GM12878 (cell line): ENCODE results near the gene DNAJC15. TPM values are rescaled to one million over a fixed set of nuclear protein-coding genes. Genes with fewer than 3 reads are reported as not detected.
A peak's percentile ranks its signal among the peaks of the same experiment; 100 is the strongest.

Experiments
- ATAC-seq: fragments of 200-7000 bp; cut with Tn5 transposase; 3 replicates; pipeline ENCODE4 v1.9.1; 2020; ENCODE audit warnings: mild to moderate bottlenecking, moderate library complexity
- BruUV-seq: library from RNA; stranded (reverse); fragments of 400-500 nt; replicated peaks from 2 replicates; lab custom pipeline; 2021; lab: Mats Ljungman, UMichigan
- CTCF ChIA-PET: fragments of 300-600 bp; sonication (Branson Sonifier 250); formaldehyde crosslinking; extraction: SDS; loops from one replicate; lab custom pipeline; 2021; ENCODE audit warnings: inconsistent platforms; lab: Yijun Ruan, JAX
- POLR2A ChIA-PET: fragments of 350-600 bp; formaldehyde crosslinking; extraction: SDS; loops from one replicate; lab custom pipeline; 2021; ENCODE audit warnings: inconsistent platforms; lab: Charles Lee
- RAD21 ChIA-PET: fragments of 300-600 bp; sonication (Branson Sonifier 250); formaldehyde crosslinking; loops from one replicate; lab custom pipeline; 2023; ENCODE audit warnings: antibody characterized with exemption; ENCODE audit not compliant: unreplicated experiment; lab: Charles Lee
- SMC1A ChIA-PET: fragments of 300-600 bp; sonication (Branson Sonifier 250); formaldehyde crosslinking; loops from one replicate; lab custom pipeline; 2023; ENCODE audit not compliant: unreplicated experiment, uncharacterized antibody; lab: Charles Lee
- DNase-seq: peaks from one replicate; pipeline ENCODE4 v3.0.0-alpha.2; 2011; ENCODE audit warnings: low read depth, low spot score
- FAIRE-seq: peaks from 3 replicates; lab custom pipeline; 2011; peaks lifted over from hg19 to GRCh38; lab: Jason Lieb, UNC
- H2AFZ ChIP-seq: 2 replicates; pipeline ENCODE4 v1.6.0; 2011; ENCODE audit warnings: low read depth, low read length, control low read depth; ENCODE audit not compliant: control insufficient read depth
- H3K27ac ChIP-seq: 2 replicates; pipeline ENCODE4 v1.5.1; 2011; ENCODE audit warnings: control low read depth; ENCODE audit not compliant: control insufficient read depth, insufficient read depth
- H3K27me3 ChIP-seq, 2 experiments: replicated peaks in 1 of 2; 2 replicates each; pipeline versions ENCODE4 v1.6.0 to v1.6.1; 2011; ENCODE audit warnings: low read length in 1 of 2; ENCODE audit not compliant: control insufficient read depth in 2 of 2, insufficient read depth in 2 of 2
- H3K36me3 ChIP-seq, 2 experiments: 2 replicates each; pipeline ENCODE4 v1.5.1; 2011; ENCODE audit warnings: low read length in 1 of 2; ENCODE audit not compliant: control insufficient read depth in 2 of 2, insufficient read depth in 2 of 2
- H3K4me1 ChIP-seq: 2 replicates; pipeline ENCODE4 v1.6.1; 2011; ENCODE audit warnings: mild to moderate bottlenecking, low read length, moderate library complexity, mixed read lengths; ENCODE audit not compliant: control insufficient read depth, insufficient read depth
- H3K4me2 ChIP-seq: 2 replicates; pipeline ENCODE4 v1.6.0; 2011; ENCODE audit warnings: control low read depth; ENCODE audit not compliant: control insufficient read depth, insufficient read depth
- H3K4me3 ChIP-seq: fragments of 200-600 bp; sonication (generic); 2 replicates; pipeline ENCODE4 v1.5.1; 2016
- H3K79me2 ChIP-seq: 2 replicates; pipeline ENCODE4 v1.6.0; 2011; ENCODE audit warnings: low read length; ENCODE audit not compliant: control insufficient read depth, insufficient read depth
- H3K9ac ChIP-seq: 2 replicates; pipeline ENCODE4 v1.8.0; 2011; ENCODE audit warnings: low read length, control low read depth, mixed read lengths; ENCODE audit not compliant: control insufficient read depth, insufficient read depth
- H3K9me3 ChIP-seq: replicated peaks from 3 replicates; pipeline ENCODE4 v1.5.1; 2011; ENCODE audit warnings: mild to moderate bottlenecking, low read length; ENCODE audit not compliant: control insufficient read depth, insufficient read depth
- H4K20me1 ChIP-seq: 2 replicates; pipeline ENCODE4 v1.6.0; 2011; ENCODE audit not compliant: control insufficient read depth, insufficient read depth
- EGR1 ChIP-seq, 2 experiments: IDR thresholded peaks; 1 replicate in 1 of 2; 2 replicates in 1 of 2; pipeline ENCODE4 v1.6.1; 2011 to 2012; ENCODE audit warnings: low read depth in 2 of 2, low read length in 2 of 2, borderline replicate concordance in 1 of 2, mild to moderate bottlenecking in 1 of 2, moderate library complexity in 1 of 2
- FOXK2 ChIP-seq: fragments of 450-650 bp; IDR thresholded peaks from 2 replicates; pipeline ENCODE4 v1.6.1; 2017; ENCODE audit warnings: mild to moderate bottlenecking, moderate library complexity
- POU2F2 ChIP-seq: IDR thresholded peaks from 3 replicates; pipeline ENCODE4 v1.6.1; 2011; ENCODE audit warnings: low read depth, mild to moderate bottlenecking, low read length, borderline replicate concordance
- WGBS: methylation state at CpG from one replicate; pipeline ENCODE4 v1.1.6; 2016; ENCODE audit warnings: low lambda C conversion rate; ENCODE audit not compliant: insufficient replicate concordance, insufficient coverage; ENCODE audit errors: missing lambda C conversion rate; 5-methylcytosine and 5-hydroxymethylcytosine counted together
- in situ Hi-C: fragments of 300-500 bp; cut with MboI; formaldehyde crosslinking; loops from 9 replicates; pipeline ENCODE4 v1.14.3; 2018; ENCODE audit warnings: mixed read lengths
- intact Hi-C: fragments of 100-400 bp; cut with micrococcal nuclease; formaldehyde crosslinking; loops from one replicate; pipeline ENCODE4 v1.14.2; 2022; ENCODE audit not compliant: unreplicated experiment
- polyA plus RNA-seq, 11 experiments: library from polyadenylated mRNA; depleted of rRNA in 4 of 11; unstranded in 6 of 11; stranded (reverse) in 5 of 11; fragments of >200 nt; fragmentation: Nextera tagmentation in 4 of 11; fragmentation: Illumina TruSeq in 1 of 11; extraction: Ambion mirVana in 4 of 11; extraction: Trizol in 1 of 11; gene quantifications; 1 replicate in 1 of 11; 2 replicates in 10 of 11; pipeline versions ENCODE4 v1.2.1 to v1.2.3, GENCODE V29; 2011 to 2016; ENCODE audit warnings: inconsistent platforms in 2 of 11, missing spikeins in 2 of 11, low read depth in 1 of 11
- total RNA-seq, 4 experiments: library from RNA; depleted of rRNA in 3 of 4; stranded (reverse); fragments of >200 nt in 3 of 4; fragmentation: Illumina TruSeq in 1 of 4; extraction: Trizol in 1 of 4; gene quantifications; 2 replicates each; pipeline versions ENCODE4 v1.2.1 to v1.2.3, GENCODE V29; 2013 to 2021
- TF ChIP-seq, protein P1 (sequence below): fragments of 450-650 bp; IDR thresholded peaks from 2 replicates; pipeline ENCODE4 v1.6.1; 2017; ENCODE audit warnings: mild to moderate bottlenecking, low read depth, inconsistent platforms; ENCODE audit not compliant: poor library complexity, severe bottlenecking
- TF ChIP-seq, protein P2 (sequence below): IDR thresholded peaks from 2 replicates; pipeline ENCODE4 v1.6.1; 2012; ENCODE audit warnings: improper control_type of control experiment, low read depth, low read length; ENCODE audit not compliant: insufficient replicate concordance

The DNAJC15 gene
- total and polyA plus RNA-seq, 10 of the 15 experiments (the other 5 are each of a cell fraction or from before 2014, with no cell fraction given) = 13.1 to 104 (median 54.4) TPM

DNA sequence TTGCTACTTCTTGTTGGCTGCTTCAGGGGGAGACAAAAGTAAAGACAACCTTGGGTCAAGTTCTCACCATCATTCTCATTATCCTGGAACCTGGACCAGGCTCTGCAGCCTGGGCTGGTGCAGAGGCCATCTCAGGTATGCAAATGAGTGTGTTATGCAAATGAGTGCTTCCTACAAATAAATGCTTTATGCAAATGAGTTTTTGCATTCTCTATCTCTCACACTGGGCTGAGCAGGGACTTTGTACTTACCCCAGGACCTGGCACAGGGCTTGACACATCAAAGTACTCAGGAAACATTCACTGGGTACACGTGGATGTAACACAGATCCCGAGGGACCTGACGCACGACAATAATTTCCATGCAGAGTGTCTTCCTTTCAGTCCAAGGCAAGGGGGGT is 103.0 kb downstream of the DNAJC15 start:
- Histone ChIP-seq H2AFZ (no peak overlapping the region), H3K27ac (no peak overlapping the region), H3K9ac (no peak overlapping the region), H3K9me3 (no peaks in the 10 kb centered on the region), H3K36me3 (no peaks in the 10 kb centered on the region), H3K4me3 (no peak overlapping the region), H3K79me2 (no peaks in the 10 kb centered on the region), H3K4me2 (no peak overlapping the region), H4K20me1 (no peaks in the 10 kb centered on the region), H3K4me1 (0 out of 2 replicates have a peak, but pooled peaks cover 8% of the 10 kb centered on the region), H3K27me3 (no peaks in the 10 kb centered on the region)
- 64% methylated on average over 4 of the region's 4 CpGs for WGBS
- ChIA-PET RAD21 (no interaction called here), CTCF (interaction anchor here (1.1 kb wide), 1 partner anchor 155 kb away, joined by 4 read pairs; no protein-coding TSS in a partner anchor), SMC1A (interaction anchor here (1.7 kb wide), 1 partner anchor 42 kb away, joined by 5 read pairs; no protein-coding TSS in a partner anchor), POLR2A (no interaction called here)
- TF ChIP-seq, protein P1, sequence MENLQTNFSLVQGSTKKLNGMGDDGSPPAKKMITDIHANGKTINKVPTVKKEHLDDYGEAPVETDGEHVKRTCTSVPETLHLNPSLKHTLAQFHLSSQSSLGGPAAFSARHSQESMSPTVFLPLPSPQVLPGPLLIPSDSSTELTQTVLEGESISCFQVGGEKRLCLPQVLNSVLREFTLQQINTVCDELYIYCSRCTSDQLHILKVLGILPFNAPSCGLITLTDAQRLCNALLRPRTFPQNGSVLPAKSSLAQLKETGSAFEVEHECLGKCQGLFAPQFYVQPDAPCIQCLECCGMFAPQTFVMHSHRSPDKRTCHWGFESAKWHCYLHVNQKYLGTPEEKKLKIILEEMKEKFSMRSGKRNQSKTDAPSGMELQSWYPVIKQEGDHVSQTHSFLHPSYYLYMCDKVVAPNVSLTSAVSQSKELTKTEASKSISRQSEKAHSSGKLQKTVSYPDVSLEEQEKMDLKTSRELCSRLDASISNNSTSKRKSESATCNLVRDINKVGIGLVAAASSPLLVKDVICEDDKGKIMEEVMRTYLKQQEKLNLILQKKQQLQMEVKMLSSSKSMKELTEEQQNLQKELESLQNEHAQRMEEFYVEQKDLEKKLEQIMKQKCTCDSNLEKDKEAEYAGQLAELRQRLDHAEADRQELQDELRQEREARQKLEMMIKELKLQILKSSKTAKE = no peak
- TF ChIP-seq, protein P2, sequence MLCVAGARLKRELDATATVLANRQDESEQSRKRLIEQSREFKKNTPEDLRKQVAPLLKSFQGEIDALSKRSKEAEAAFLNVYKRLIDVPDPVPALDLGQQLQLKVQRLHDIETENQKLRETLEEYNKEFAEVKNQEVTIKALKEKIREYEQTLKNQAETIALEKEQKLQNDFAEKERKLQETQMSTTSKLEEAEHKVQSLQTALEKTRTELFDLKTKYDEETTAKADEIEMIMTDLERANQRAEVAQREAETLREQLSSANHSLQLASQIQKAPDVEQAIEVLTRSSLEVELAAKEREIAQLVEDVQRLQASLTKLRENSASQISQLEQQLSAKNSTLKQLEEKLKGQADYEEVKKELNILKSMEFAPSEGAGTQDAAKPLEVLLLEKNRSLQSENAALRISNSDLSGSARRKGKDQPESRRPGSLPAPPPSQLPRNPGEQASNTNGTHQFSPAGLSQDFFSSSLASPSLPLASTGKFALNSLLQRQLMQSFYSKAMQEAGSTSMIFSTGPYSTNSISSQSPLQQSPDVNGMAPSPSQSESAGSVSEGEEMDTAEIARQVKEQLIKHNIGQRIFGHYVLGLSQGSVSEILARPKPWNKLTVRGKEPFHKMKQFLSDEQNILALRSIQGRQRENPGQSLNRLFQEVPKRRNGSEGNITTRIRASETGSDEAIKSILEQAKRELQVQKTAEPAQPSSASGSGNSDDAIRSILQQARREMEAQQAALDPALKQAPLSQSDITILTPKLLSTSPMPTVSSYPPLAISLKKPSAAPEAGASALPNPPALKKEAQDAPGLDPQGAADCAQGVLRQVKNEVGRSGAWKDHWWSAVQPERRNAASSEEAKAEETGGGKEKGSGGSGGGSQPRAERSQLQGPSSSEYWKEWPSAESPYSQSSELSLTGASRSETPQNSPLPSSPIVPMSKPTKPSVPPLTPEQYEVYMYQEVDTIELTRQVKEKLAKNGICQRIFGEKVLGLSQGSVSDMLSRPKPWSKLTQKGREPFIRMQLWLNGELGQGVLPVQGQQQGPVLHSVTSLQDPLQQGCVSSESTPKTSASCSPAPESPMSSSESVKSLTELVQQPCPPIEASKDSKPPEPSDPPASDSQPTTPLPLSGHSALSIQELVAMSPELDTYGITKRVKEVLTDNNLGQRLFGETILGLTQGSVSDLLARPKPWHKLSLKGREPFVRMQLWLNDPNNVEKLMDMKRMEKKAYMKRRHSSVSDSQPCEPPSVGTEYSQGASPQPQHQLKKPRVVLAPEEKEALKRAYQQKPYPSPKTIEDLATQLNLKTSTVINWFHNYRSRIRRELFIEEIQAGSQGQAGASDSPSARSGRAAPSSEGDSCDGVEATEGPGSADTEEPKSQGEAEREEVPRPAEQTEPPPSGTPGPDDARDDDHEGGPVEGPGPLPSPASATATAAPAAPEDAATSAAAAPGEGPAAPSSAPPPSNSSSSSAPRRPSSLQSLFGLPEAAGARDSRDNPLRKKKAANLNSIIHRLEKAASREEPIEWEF = no peak
- TF ChIP-seq EGR1 (IDR thresholded peaks at IDR 0.05; ENCODE audit: borderline replicate concordance in 1 of 2, low read depth in 2 of 2, low read length in 2 of 2) (no peak), FOXK2 (no peak), POU2F2 (peak; percentile 79; the same call in 1 of the 3 replicates)
- in situ Hi-C loops = no loop called here
- BruUV-seq = no TSS peak
- DNase-seq (no peak), ATAC-seq (peak; percentile 30; the same call in 1 of the 3 replicates), FAIRE-seq (no peak)
- intact Hi-C loops = no loop called here
